H9 (cell line): ENCODE measurements around the gene NMUR1. TPM values are rescaled to one million over a fixed set of nuclear protein-coding genes. Genes with fewer than 3 reads are reported as not detected.

Experiments
- DNase-seq: peaks from one replicate; pipeline ENCODE4 v3.0.0-alpha.2; 2017
- H2AFZ ChIP-seq: one replicate; pipeline ENCODE4 v1.6.1; 2013; ENCODE audit warnings: mild to moderate bottlenecking, low read length, control low read depth, moderate library complexity
- H2AK5ac ChIP-seq: 2 replicates; pipeline ENCODE4 v1.6.1; 2013; ENCODE audit warnings: low read length, control low read depth, mixed read lengths; ENCODE audit not compliant: insufficient read length
- H2BK120ac ChIP-seq: one replicate; pipeline ENCODE4 v1.6.1; 2013; ENCODE audit warnings: low read depth, mild to moderate bottlenecking, low read length, control low read depth, inconsistent platforms; ENCODE audit not compliant: poor library complexity, severe bottlenecking
- H2BK12ac ChIP-seq: 2 replicates; pipeline ENCODE4 v1.6.1; 2013; ENCODE audit warnings: low read length, control low read depth, mixed read lengths, low read depth; ENCODE audit not compliant: insufficient read length
- H2BK15ac ChIP-seq: 2 replicates; pipeline ENCODE4 v1.6.1; 2013; ENCODE audit warnings: low read depth, low read length, control low read depth
- H2BK20ac ChIP-seq: one replicate; pipeline ENCODE4 v1.6.1; 2013; ENCODE audit warnings: low read depth, mild to moderate bottlenecking, low read length, control low read depth, inconsistent platforms; ENCODE audit not compliant: poor library complexity, severe bottlenecking
- H2BK5ac ChIP-seq: 2 replicates; pipeline ENCODE4 v1.6.1; 2013; ENCODE audit warnings: low read length, control low read depth, mixed read lengths; ENCODE audit not compliant: insufficient read length
- H3K14ac ChIP-seq: 2 replicates; pipeline ENCODE4 v1.6.1; 2013; ENCODE audit warnings: low read length, control low read depth; ENCODE audit not compliant: insufficient read depth
- H3K18ac ChIP-seq: 2 replicates; pipeline ENCODE4 v1.6.1; 2013; ENCODE audit warnings: low read depth, mild to moderate bottlenecking, mixed read lengths, low read length, control low read depth; ENCODE audit not compliant: insufficient read length
- H3K23ac ChIP-seq: 2 replicates; pipeline ENCODE4 v1.6.1; 2013; ENCODE audit warnings: low read length, control low read depth, mixed read lengths, low read depth; ENCODE audit not compliant: insufficient read length
- H3K23me2 ChIP-seq: 2 replicates; pipeline ENCODE4 v1.6.1; 2013; ENCODE audit warnings: low read depth, mild to moderate bottlenecking, mixed read lengths, low read length, control low read depth; ENCODE audit not compliant: insufficient read length, poor library complexity, severe bottlenecking
- H3K27ac ChIP-seq: 2 replicates; pipeline ENCODE4 v1.5.1; 2013; ENCODE audit warnings: low read length, control low read depth, mixed read lengths, low read depth; ENCODE audit not compliant: insufficient read length
- H3K27me3 ChIP-seq: 2 replicates; pipeline ENCODE4 v1.6.1; 2013; ENCODE audit warnings: low read length, control low read depth, inconsistent platforms; ENCODE audit not compliant: insufficient read depth
- H3K4ac ChIP-seq: 2 replicates; pipeline ENCODE4 v1.6.1; 2013; ENCODE audit warnings: low read depth, mild to moderate bottlenecking, control low read depth, inconsistent platforms, low read length, moderate library complexity
- H3K4me1 ChIP-seq: 2 replicates; pipeline ENCODE4 v1.6.1; 2013; ENCODE audit warnings: low read length, control low read depth, inconsistent platforms; ENCODE audit not compliant: insufficient read depth
- H3K4me2 ChIP-seq: 2 replicates; pipeline ENCODE4 v1.6.1; 2013; ENCODE audit warnings: low read length, control low read depth, mixed read lengths; ENCODE audit not compliant: insufficient read length, insufficient read depth
- H3K56ac ChIP-seq: 2 replicates; pipeline ENCODE4 v1.6.1; 2013; ENCODE audit warnings: low read depth, mild to moderate bottlenecking, mixed read lengths, low read length, control low read depth; ENCODE audit not compliant: insufficient read length
- H3K79me1 ChIP-seq: 2 replicates; pipeline ENCODE4 v1.6.1; 2013; ENCODE audit warnings: low read depth, mild to moderate bottlenecking, moderate library complexity, low read length, control low read depth, inconsistent platforms; ENCODE audit not compliant: insufficient read depth, poor library complexity, severe bottlenecking
- H3K79me2 ChIP-seq: 2 replicates; pipeline ENCODE4 v1.6.1; 2013; ENCODE audit warnings: low read length, control low read depth, inconsistent platforms; ENCODE audit not compliant: insufficient read depth
- H3K9ac ChIP-seq: 2 replicates; pipeline ENCODE4 v1.6.1; 2013; ENCODE audit warnings: low read length, control low read depth, mixed read lengths; ENCODE audit not compliant: insufficient read length; ENCODE audit errors: extremely low read depth
- H3K9me3 ChIP-seq: one replicate; pipeline ENCODE4 v1.6.1; 2013; ENCODE audit warnings: low read depth, low read length, inconsistent platforms; ENCODE audit not compliant: control insufficient read depth
- H3T11ph ChIP-seq: one replicate; pipeline ENCODE4 v1.6.1; 2013; ENCODE audit warnings: mild to moderate bottlenecking, low read length, control low read depth, inconsistent platforms
- H4K20me1 ChIP-seq: one replicate; pipeline ENCODE4 v1.6.1; 2013; ENCODE audit not compliant: control insufficient read depth, insufficient read length, insufficient read depth
- H4K5ac ChIP-seq: 2 replicates; pipeline ENCODE4 v1.6.1; 2013; ENCODE audit warnings: low read depth, mild to moderate bottlenecking, mixed read lengths, low read length, control low read depth; ENCODE audit not compliant: insufficient read length
- H4K8ac ChIP-seq: replicated peaks from 2 replicates; pipeline ENCODE4 v1.6.1; 2013; ENCODE audit warnings: low read length, control low read depth, mixed read lengths, low read depth; ENCODE audit not compliant: insufficient read length
- H4K91ac ChIP-seq: 2 replicates; pipeline ENCODE4 v1.6.1; 2013; ENCODE audit warnings: low read depth, mild to moderate bottlenecking, moderate library complexity, mixed read lengths, low read length, control low read depth; ENCODE audit not compliant: insufficient read length
- H3K27ac Mint-ChIP-seq, 3 experiments: 2 replicates in 2 of 3; 3 replicates in 1 of 3; pipeline ENCODE4 v1.8.0; 2020 to 2021; ENCODE audit warnings: mixed read lengths in 3 of 3, mild to moderate bottlenecking in 1 of 3, moderate library complexity in 1 of 3
- H3K27me3 Mint-ChIP-seq: 2 replicates; pipeline ENCODE4 v1.8.0; 2021; ENCODE audit warnings: low read depth, mild to moderate bottlenecking, moderate library complexity, mixed read lengths
- H3K36me3 Mint-ChIP-seq, 3 experiments: 2 replicates in 2 of 3; 3 replicates in 1 of 3; pipeline ENCODE4 v1.8.0; 2020 to 2021; ENCODE audit warnings: low read depth in 3 of 3, mixed read lengths in 3 of 3; ENCODE audit not compliant: insufficient read depth in 1 of 3
- H3K4me1 Mint-ChIP-seq, 2 experiments: 2 replicates each; pipeline ENCODE4 v1.8.0; 2020; ENCODE audit warnings: mixed read lengths in 2 of 2
- H3K4me3 Mint-ChIP-seq, 2 experiments: 2 replicates in 1 of 2; 3 replicates in 1 of 2; pipeline ENCODE4 v1.8.0; 2020 to 2021; ENCODE audit warnings: mild to moderate bottlenecking in 2 of 2, mixed read lengths in 2 of 2, moderate library complexity in 1 of 2
- H3K9me3 Mint-ChIP-seq, 2 experiments: 2 replicates in 1 of 2; 3 replicates in 1 of 2; pipeline ENCODE4 v1.8.0; 2020; ENCODE audit warnings: mild to moderate bottlenecking in 2 of 2, mixed read lengths in 2 of 2, moderate library complexity in 1 of 2
- WGBS: extraction: QIAGEN DNeasy Blood & Tissue Kit; methylation state at CpG from one replicate; pipeline ENCODE4 v1.1.7; 2013; ENCODE audit warnings: missing lambda C conversion rate, low lambda C conversion rate, mixed read lengths; ENCODE audit not compliant: insufficient read length; ENCODE audit errors: extremely low coverage; 5-methylcytosine and 5-hydroxymethylcytosine counted together
- total RNA-seq: library from RNA; stranded (reverse); gene quantifications from 2 replicates; pipeline ENCODE4 v1.2.1, GENCODE V29; 2021
- TF ChIP-seq, protein P1 (sequence below): fragments of 200-600 bp; sonication (generic); conservative IDR thresholded peaks from 3 replicates; pipeline ENCODE4 v1.8.0; 2021; ENCODE audit warnings: antibody characterized with exemption, mild to moderate bottlenecking

Gene NMUR1
- total RNA-seq, 1 experiment from 2014 or later: 0.20 TPM

DNA sequence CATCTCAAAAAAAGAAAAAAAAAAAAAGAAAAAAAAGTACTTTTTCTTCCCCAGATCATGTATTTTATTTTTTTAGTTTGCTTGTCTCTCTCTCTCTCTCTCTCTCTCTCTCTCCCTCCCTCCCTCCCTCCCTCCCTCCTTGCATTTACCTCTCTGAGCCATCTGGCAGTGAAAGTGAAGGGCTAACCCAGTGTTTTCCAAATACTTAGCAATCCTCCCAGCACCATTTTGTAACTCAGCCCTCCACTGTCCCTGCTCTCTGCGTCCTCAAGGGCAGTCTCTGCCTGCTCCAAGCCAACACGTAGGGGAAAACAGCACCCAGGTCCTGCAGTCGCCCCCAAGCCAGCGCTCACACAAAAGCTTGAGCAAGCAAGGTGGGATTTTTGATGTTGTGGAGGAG, 42.9 kb upstream of the NMUR1 start:
- no peaks in the 10 kb centered on the region for H3K27me3 ChIP-seq
- peak overlapping the region; percentile 79 for H3K27ac ChIP-seq
- H3K9me3 ChIP-seq: no peaks in the 10 kb centered on the region
- no peak for DNase-seq
- peak overlapping the region; percentile 93 for H4K91ac ChIP-seq
- H4K20me1 ChIP-seq: no peaks in the 10 kb centered on the region
- no peak overlapping the region; the same call in 1 of the 2 replicates for H2BK15ac ChIP-seq
- peak overlapping the region; percentile 15 for H3K9ac ChIP-seq
- peak overlapping the region; percentile 98 for H2BK20ac ChIP-seq
- Mint-ChIP-seq H3K4me1 (peaks cover 63 to 77% of the 10 kb centered on the region in 2 experiments), H3K9me3 (peaks cover 0 to 2% of the 10 kb centered on the region in 2 experiments; a peak in 2 of 5 replicates), H3K36me3 (no peaks in the 10 kb centered on the region; a peak in 1 of 7 replicates), H3K4me3 (peak overlapping the region in 1 of 2 experiments; percentile 55; a peak in 1 of 5 replicates), H3K27me3 (no peaks in the 10 kb centered on the region; the same call in 1 of the 2 replicates), H3K27ac (peak overlapping the region; percentile 97 to 98 (median 97))
- no peaks in the 10 kb centered on the region for H3K79me2 ChIP-seq
- TF ChIP-seq, protein P1, sequence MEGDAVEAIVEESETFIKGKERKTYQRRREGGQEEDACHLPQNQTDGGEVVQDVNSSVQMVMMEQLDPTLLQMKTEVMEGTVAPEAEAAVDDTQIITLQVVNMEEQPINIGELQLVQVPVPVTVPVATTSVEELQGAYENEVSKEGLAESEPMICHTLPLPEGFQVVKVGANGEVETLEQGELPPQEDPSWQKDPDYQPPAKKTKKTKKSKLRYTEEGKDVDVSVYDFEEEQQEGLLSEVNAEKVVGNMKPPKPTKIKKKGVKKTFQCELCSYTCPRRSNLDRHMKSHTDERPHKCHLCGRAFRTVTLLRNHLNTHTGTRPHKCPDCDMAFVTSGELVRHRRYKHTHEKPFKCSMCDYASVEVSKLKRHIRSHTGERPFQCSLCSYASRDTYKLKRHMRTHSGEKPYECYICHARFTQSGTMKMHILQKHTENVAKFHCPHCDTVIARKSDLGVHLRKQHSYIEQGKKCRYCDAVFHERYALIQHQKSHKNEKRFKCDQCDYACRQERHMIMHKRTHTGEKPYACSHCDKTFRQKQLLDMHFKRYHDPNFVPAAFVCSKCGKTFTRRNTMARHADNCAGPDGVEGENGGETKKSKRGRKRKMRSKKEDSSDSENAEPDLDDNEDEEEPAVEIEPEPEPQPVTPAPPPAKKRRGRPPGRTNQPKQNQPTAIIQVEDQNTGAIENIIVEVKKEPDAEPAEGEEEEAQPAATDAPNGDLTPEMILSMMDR: no peak
- H3T11ph ChIP-seq: peak overlapping the region; percentile 20
- peak overlapping the region; percentile 93; the same call in 1 of the 2 replicates for H3K4ac ChIP-seq
- no peak overlapping the region for H2AFZ ChIP-seq
- no CpG with 5 or more reads among the region's 4 CpGs for WGBS
- no peaks in the 10 kb centered on the region for H3K79me1 ChIP-seq
- H2BK12ac ChIP-seq: peak overlapping the region; percentile 95
- H3K56ac ChIP-seq: no peak overlapping the region
- peak overlapping the region; percentile 66 for H2BK5ac ChIP-seq
- H3K14ac ChIP-seq: peak overlapping the region; percentile 97
- peaks cover 11% of the 10 kb centered on the region; the same call in 1 of the 2 replicates for H3K4me1 ChIP-seq
- peak overlapping the region; percentile 89 for H4K5ac ChIP-seq
- no peak overlapping the region for H3K4me2 ChIP-seq
- no peak overlapping the region for H3K23ac ChIP-seq
- peaks cover 5% of the 10 kb centered on the region for H3K23me2 ChIP-seq
- peak overlapping the region; percentile 98 for H2BK120ac ChIP-seq
- H4K8ac ChIP-seq: peak overlapping the region; percentile 63
- H3K18ac ChIP-seq: peak overlapping the region; percentile 97
- peak overlapping the region; percentile 28 for H2AK5ac ChIP-seq
